ENCODE results near the gene PDZRN4.
"Not testable (repeated sequence)": the region's sequence is repeated elsewhere in the genome, so short reads cannot be mapped to it uniquely, and the experiment has no call there.

PDZRN4 gene

DNA sequence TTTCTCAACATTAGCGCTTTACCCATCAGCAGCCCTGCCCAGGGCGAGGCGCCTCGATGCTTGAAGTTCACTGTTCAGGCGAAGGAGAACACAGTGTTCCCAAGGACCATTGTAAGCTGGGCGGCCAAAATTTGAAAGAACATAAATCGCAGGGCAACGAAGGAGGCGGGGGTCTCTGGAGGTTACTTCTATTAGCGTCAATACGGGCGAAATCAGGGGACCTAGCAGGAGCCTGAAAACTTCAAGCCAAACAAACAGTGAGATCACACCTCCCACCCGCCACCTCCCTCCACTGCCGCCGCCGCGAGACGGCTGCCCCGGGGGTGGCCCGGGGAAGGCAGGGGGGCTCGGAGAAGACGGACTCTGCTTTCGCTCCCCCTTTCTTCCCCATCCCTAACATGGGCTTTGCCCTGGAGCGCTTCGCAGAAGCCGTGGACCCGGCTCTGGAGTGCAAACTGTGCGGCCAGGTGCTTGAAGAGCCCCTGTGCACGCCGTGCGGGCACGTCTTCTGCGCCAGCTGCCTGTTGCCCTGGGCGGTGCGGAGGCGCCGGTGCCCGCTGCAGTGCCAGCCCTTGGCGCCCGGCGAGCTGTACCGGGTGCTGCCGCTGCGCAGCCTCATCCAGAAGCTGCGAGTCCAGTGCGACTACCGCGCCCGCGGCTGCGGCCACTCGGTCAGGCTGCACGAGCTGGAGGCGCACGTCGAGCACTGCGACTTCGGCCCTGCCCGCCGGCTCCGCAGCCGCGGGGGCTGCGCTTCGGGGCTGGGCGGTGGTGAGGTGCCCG, at the start of gene PDZRN4:
PDZRN4 (plus strand) TSS at position 263 of the 783 bp plus-strand sequence.
- no peak for TF ChIP-seq POLR2A (IDR thresholded peaks at IDR 0.05; ENCODE audit: low read depth, low read length)
- FAIRE-seq, result no peak
- DNase-seq (ENCODE audit: insufficient read length, low spot score), result no peak

DNA sequence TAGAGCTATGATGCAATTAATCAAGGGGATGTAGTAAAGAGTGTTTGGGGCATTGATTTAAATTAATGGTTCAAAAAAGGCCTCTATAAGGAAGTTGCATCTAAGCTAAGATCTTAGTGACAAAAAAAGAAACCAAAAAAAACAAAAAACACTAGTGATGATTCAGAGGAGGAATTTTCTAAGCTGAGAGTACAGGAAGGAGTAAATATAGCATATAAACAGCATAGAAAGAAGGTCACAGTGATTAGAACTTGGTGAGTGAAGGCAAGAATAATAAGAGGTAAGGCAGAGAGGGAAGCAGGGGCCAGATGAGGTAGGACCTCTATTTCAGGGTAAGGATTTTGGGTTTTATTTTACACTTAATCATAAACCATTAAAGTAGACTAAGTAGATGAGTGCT, 48.0 kb upstream of the PDZRN4 start:
- no peak for TF ChIP-seq POLR2A (IDR thresholded peaks at IDR 0.05; ENCODE audit: low read depth, low read length)
- DNase-seq (ENCODE audit: insufficient read length, low spot score) (no peak), FAIRE-seq (no peak)

GRCh38 chr12:41141104-41141503, 47.0 kb upstream of the PDZRN4 start:
- FAIRE-seq, result no peak
- TF ChIP-seq POLR2A (IDR thresholded peaks at IDR 0.05; ENCODE audit: low read depth, low read length), result no peak
- DNase-seq (ENCODE audit: insufficient read length, low spot score), result no peak

GRCh38 chr12:41142376-41142775, 45.7 kb upstream of the PDZRN4 start:
- DNase-seq (ENCODE audit: insufficient read length, low spot score), result no peak
- TF ChIP-seq POLR2A (IDR thresholded peaks at IDR 0.05; ENCODE audit: low read depth, low read length), result no peak
- FAIRE-seq, result no peak

DNA sequence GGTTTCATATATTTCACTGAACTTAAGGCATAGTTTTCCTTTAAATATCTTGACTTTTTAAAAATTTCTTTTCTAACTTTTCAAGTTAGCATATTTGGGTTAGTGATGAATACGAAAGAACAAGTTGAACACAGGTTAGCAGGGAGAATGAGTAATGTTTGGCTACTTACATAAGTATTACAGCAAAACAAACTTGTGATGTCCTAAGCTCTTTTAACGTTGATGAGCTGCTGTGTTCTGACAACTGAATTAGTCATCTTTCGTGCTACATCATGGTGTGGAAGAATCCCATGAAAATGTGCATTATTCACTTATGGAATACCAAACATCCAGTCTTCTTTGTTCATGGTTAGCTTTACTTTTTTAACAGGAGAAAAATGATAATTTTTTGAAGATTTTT, 36.3 kb upstream of the PDZRN4 start:
- DNase-seq (ENCODE audit: insufficient read length, low spot score), result no peak
- no peak for TF ChIP-seq POLR2A (IDR thresholded peaks at IDR 0.05; ENCODE audit: low read depth, low read length)
- no peak for FAIRE-seq

DNA sequence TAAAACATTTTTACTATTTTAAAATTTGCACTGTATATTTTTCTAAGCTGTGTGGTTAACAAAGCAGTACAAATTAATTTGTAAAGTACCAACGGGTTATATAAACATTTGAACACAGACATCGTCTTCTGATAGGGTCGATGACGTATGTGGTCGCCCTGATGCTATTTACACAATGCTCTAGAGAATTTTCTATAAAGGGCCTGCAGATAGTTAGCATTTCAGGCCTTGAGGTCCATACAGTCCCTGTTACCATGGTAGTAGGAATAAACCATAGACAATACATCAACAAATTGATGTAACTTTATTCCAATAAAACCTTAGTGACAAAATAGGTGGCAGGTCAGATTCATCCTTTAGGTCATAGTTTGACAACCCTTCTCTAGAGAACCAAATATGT, 25.7 kb upstream of the PDZRN4 start:
- FAIRE-seq, result no peak
- no peak for TF ChIP-seq POLR2A (IDR thresholded peaks at IDR 0.05; ENCODE audit: low read depth, low read length)
- no peak for DNase-seq (ENCODE audit: insufficient read length, low spot score)

- no peak for TF ChIP-seq POLR2A (IDR thresholded peaks at IDR 0.05; ENCODE audit: low read depth, low read length)
- FAIRE-seq (no peak), DNase-seq (ENCODE audit: insufficient read length, low spot score) (no peak)
Measured at GRCh38 chr12:41167701-41168100, 20.4 kb upstream of the PDZRN4 start.

DNA sequence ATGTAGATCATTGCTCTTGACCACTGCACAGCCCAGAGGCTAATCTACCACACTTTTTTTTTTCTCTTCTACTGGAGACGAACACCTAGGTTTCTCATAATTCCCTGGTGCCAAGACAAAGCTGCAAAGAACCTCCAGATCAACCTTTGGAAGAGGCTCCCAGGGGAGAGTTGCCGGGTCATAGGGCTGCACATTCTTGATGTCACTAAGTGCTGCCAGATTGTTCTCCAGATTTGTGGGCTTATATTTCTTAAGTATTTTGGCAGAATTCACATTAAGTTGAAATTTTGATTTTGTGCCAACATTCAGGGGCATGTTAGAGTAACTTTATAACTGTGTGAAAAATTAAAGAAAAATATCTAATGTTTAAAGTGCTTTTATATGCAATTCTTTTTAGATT, 13.5 kb upstream of the PDZRN4 start:
- FAIRE-seq (no peak), DNase-seq (ENCODE audit: insufficient read length, low spot score) (no peak)
- TF ChIP-seq POLR2A (IDR thresholded peaks at IDR 0.05; ENCODE audit: low read depth, low read length), result no peak

DNA sequence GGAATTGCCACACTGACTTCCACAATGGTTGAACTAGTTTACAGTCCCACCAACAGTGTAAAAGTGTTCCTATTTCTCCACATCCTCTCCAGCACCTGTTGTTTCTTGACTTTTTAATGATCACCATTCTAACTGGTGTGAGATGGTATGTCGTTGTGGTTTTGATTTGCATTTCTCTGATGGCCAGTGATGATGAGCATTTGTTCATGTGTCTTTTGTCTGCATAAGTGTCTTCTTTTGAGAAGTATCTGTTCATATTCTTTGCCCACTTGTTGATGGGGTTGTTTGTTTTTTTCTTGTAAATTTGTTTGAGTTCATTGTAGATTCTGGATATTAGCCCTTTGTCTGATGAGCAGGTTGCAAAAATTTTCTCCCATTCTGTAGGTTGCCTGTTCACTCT, 8.6 kb upstream of the PDZRN4 start:
- DNase-seq (ENCODE audit: insufficient read length, low spot score); FAIRE-seq: not testable (repeated sequence)

GRCh38 chr12:41184864-41185263, 3.3 kb upstream of the PDZRN4 start:
- TF ChIP-seq POLR2A (IDR thresholded peaks at IDR 0.05; ENCODE audit: low read depth, low read length), result no peak
- no peak for DNase-seq (ENCODE audit: insufficient read length, low spot score)
- no peak for FAIRE-seq

- TF ChIP-seq POLR2A (IDR thresholded peaks at IDR 0.05; ENCODE audit: low read depth, low read length), result no peak
- DNase-seq (ENCODE audit: insufficient read length, low spot score) (no peak), FAIRE-seq (no peak)
Measured at GRCh38 chr12:41186026-41186425, 2.1 kb upstream of the PDZRN4 start.

- FAIRE-seq, result no peak
- no peak for DNase-seq (ENCODE audit: insufficient read length, low spot score)
- TF ChIP-seq POLR2A (IDR thresholded peaks at IDR 0.05; ENCODE audit: low read depth, low read length), result no peak
Measured at GRCh38 chr12:41188841-41189394, 798 bp downstream of the PDZRN4 start.

DNA sequence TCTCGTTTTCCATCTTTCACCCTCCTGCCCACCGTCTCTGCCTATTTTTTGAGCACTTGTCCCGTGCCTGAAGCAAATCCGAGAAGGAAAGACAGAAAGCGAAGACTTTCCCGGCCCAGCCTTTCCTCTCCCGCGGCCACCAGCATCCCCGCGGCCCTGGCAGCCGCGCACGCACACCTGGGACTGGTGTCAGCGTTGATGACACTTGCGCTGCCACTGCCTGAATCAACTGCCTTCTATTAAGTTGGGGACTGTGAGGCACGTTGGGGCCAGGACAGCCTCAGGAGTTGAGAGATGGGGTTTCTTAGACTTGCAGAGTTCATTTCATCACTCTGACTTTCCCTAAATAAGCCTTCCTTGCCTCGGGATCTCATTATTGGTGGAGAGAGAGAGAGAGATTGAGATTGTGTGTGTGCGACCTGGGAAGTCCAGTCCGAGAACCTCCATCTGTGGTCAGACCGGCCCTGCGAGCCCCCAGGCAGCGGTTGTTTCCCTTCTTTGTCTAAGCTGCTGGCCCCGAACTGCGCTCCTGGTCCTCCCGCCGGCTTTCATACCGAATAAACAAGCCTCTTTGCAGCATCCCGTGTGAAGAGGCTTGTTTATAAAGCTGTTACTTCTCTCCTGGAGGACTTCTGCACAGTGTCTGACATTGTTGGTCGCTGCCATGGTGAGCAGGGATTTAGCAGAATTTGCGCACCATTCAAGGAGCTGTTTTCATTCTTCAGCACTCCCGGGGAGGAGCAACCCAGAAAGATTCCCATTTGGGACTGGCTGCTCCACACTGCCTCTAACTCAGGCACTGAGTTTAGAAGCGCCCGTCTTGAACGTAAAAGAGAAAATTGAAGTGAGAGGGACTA, 1.5 kb downstream of the PDZRN4 start:
- no peak for FAIRE-seq
- no peak for DNase-seq (ENCODE audit: insufficient read length, low spot score)
- TF ChIP-seq POLR2A (IDR thresholded peaks at IDR 0.05; ENCODE audit: low read depth, low read length), result no peak

- DNase-seq (ENCODE audit: insufficient read length, low spot score), result no peak
- FAIRE-seq, result no peak
- TF ChIP-seq POLR2A (IDR thresholded peaks at IDR 0.05; ENCODE audit: low read depth, low read length), result no peak
Measured at GRCh38 chr12:41190338-41190737, 2.2 kb downstream of the PDZRN4 start.

DNA sequence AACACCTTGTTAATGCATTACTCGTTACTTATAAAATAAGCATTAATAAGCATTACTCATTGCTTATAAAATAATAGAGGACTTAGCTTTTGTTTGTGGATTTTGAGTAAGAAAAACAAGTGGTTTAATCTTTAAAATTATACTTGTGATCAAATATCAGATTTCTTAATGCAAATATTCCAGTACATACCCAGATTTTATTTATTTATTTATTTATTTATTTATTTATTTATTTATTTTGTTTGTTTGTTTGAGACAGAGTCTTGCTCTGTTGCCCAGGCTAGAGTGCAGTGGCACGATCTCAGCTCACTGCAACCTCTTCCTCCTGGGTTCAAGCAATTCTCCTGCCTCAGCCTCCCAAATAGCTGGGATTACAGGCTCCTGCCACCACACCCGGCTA, 3.4 kb downstream of the PDZRN4 start:
- not testable (repeated sequence) for DNase-seq (ENCODE audit: insufficient read length, low spot score); FAIRE-seq
